Hepatocyte (in vitro differentiated cells): ENCODE data around the gene SDCBP2.

ENCODE experiments used
- EZH2 ChIP-seq: fragments of 200-600 bp; sonication (generic); IDR thresholded peaks from 2 replicates; pipeline ENCODE4 v1.6.1; 2016; ENCODE audit warnings: antibody characterized with exemption, mild to moderate bottlenecking, borderline replicate concordance
- EZH2phosphoT487 ChIP-seq: fragments of 200-600 bp; sonication (generic); IDR thresholded peaks from one replicate; pipeline ENCODE4 v1.6.1; 2018; ENCODE audit warnings: antibody characterized with exemption, mild to moderate bottlenecking, low read depth, moderate library complexity; ENCODE audit not compliant: unreplicated experiment, severe bottlenecking
- TF ChIP-seq, protein P1 (sequence below): fragments of 200-600 bp; sonication (generic); IDR thresholded peaks from 2 replicates; pipeline ENCODE4 v1.5.1; 2016; ENCODE audit warnings: antibody characterized with exemption, mild to moderate bottlenecking; ENCODE audit not compliant: poor library complexity

DNA sequence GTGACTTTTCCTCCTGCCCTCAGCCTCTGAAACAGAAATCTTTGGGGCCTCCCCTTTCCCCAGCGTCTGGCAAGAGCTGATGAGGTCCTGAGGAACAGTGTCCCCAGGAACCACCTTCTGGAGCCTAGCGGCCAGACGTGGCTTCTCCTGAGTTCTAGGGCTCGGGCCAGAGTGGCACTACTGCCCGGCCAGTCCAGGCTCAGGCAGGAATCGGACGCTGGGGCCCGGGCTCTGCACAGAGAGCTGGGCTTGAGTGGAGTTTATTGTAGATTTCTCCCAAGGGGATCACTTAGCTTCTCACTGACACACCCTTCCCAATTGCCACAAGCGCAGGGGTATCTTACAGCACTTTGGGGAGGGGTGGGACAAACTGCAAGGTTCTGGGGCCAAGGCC, 20.2 kb downstream of the SDCBP2 start:
- TF ChIP-seq, protein P1, sequence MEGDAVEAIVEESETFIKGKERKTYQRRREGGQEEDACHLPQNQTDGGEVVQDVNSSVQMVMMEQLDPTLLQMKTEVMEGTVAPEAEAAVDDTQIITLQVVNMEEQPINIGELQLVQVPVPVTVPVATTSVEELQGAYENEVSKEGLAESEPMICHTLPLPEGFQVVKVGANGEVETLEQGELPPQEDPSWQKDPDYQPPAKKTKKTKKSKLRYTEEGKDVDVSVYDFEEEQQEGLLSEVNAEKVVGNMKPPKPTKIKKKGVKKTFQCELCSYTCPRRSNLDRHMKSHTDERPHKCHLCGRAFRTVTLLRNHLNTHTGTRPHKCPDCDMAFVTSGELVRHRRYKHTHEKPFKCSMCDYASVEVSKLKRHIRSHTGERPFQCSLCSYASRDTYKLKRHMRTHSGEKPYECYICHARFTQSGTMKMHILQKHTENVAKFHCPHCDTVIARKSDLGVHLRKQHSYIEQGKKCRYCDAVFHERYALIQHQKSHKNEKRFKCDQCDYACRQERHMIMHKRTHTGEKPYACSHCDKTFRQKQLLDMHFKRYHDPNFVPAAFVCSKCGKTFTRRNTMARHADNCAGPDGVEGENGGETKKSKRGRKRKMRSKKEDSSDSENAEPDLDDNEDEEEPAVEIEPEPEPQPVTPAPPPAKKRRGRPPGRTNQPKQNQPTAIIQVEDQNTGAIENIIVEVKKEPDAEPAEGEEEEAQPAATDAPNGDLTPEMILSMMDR, result no peak
- no peak for TF ChIP-seq EZH2phosphoT487
- no peak for TF ChIP-seq EZH2
